GM10248 (cell line): ENCODE results near the gene LANCL1.

Source experiments
- CTCF ChIA-PET: fragments of 300-600 bp; sonication (Branson Sonifier 250); formaldehyde crosslinking; extraction: SDS; loops from one replicate; lab custom pipeline; 2021; ENCODE audit warnings: antibody characterized with exemption; lab: Yijun Ruan, JAX
- POLR2A ChIA-PET: fragments of 350-650 bp; sonication (Branson Sonifier 250); formaldehyde crosslinking; extraction: SDS; loops from one replicate; lab custom pipeline; 2020; ENCODE audit warnings: antibody characterized with exemption; lab: Yijun Ruan, JAX
- DNase-seq: peaks from one replicate; pipeline ENCODE4 v3.0.0; 2012; ENCODE audit errors: extremely low spot score
- TF ChIP-seq, protein P1 (sequence below): IDR thresholded peaks from 2 replicates; pipeline ENCODE4 v1.5.1; 2012; ENCODE audit warnings: mild to moderate bottlenecking, low read depth; ENCODE audit errors: extremely low read depth, missing control alignments, control extremely low read depth

The LANCL1 gene, protein sequence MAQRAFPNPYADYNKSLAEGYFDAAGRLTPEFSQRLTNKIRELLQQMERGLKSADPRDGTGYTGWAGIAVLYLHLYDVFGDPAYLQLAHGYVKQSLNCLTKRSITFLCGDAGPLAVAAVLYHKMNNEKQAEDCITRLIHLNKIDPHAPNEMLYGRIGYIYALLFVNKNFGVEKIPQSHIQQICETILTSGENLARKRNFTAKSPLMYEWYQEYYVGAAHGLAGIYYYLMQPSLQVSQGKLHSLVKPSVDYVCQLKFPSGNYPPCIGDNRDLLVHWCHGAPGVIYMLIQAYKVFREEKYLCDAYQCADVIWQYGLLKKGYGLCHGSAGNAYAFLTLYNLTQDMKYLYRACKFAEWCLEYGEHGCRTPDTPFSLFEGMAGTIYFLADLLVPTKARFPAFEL

DNA sequence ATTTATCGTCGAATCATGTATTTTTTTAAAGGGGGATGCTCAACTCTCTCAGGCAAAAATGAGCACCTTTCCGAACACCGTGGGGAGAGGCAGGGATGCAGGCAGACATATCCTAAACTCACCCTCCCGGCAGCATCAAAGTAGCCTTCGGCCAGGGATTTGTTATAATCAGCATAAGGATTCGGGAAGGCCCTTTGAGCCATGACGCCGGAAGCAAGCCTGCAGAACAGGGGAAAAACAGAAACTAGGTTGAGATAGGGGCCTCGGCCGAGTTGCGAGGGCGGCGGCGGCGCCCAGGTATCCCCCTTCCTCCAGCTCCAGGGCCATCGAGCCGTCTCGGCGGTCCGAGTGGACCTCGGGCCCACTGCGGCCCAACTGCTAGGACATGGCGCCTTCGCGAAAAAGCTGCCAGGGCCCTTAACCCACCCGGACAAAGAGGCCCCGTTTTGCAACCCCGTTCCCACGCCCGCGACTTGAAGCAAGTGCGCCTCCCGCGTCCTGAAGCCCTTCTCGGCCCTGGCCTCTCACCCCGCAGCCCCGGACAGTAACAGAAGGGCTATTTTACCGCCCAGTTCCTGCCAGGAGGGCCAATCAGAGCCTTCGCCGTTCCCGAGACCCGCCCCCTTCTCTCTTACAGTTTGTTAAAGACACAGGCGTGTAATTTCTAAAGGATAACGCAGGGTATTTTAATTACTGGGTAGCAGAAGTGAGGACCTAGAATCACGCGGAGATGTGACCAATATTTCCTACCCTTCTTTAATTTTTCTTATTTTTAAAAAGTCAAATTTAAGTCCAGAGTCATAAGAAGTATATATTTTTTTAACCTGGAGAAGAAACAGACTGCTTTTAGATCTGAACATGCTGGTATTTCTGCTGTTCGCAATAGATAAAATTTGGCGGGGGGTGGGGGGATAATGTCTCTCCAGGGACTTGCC, at the start of gene LANCL1:
Gene LANCL1, minus strand, starts transcription at position 566 of the 935 bp plus-strand sequence. Its CDS starts 363 bp downstream, at position 203.
- peak; percentile 93 for DNase-seq
- CTCF ChIA-PET = interaction anchor here (0.9 to 3.2 kb wide), 3 partner anchors 9 to 35 kb away, joined by 3 to 9 read pairs (median 4); no protein-coding TSS in a partner anchor
- TF ChIP-seq, protein P1, sequence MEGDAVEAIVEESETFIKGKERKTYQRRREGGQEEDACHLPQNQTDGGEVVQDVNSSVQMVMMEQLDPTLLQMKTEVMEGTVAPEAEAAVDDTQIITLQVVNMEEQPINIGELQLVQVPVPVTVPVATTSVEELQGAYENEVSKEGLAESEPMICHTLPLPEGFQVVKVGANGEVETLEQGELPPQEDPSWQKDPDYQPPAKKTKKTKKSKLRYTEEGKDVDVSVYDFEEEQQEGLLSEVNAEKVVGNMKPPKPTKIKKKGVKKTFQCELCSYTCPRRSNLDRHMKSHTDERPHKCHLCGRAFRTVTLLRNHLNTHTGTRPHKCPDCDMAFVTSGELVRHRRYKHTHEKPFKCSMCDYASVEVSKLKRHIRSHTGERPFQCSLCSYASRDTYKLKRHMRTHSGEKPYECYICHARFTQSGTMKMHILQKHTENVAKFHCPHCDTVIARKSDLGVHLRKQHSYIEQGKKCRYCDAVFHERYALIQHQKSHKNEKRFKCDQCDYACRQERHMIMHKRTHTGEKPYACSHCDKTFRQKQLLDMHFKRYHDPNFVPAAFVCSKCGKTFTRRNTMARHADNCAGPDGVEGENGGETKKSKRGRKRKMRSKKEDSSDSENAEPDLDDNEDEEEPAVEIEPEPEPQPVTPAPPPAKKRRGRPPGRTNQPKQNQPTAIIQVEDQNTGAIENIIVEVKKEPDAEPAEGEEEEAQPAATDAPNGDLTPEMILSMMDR = peak; percentile 11
- POLR2A ChIA-PET = no interaction called here

DNA sequence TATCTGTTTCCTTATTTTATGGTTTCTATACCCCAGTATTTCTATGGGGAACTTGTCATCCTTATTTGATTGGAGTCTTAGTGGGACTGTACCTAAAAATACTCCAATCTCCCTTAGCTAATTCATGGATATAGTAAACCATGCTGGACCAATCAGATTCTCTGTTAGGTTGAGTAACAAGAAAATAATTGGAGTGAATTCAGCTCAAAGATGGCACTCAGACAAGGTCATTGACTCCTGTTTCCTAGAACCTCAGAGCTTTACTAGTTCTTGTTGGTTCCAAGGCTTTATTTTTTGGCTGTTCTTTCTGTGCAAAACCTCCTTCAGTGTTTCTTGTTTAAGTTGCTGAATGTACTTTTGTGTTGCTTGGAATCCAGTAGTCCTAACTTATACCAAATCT, 48.0 kb upstream of the LANCL1 start:
- ChIA-PET POLR2A (no interaction called here), CTCF (interaction anchor here (3.6 kb wide), 1 partner anchor 21 kb away, joined by 26 read pairs; no protein-coding TSS in a partner anchor)
- DNase-seq = no peak
- TF ChIP-seq, protein P1 = no peak

GRCh38 chr2:210523650-210524289, 47.2 kb upstream of the LANCL1 start:
- TF ChIP-seq, protein P1 = no peak
- CTCF ChIA-PET = interaction anchor here (3.6 kb wide), 1 partner anchor 20 kb away, joined by 26 read pairs; no protein-coding TSS in a partner anchor
- POLR2A ChIA-PET = no interaction called here
- DNase-seq = no peak

GRCh38 chr2:210522399-210522798, 45.8 kb upstream of the LANCL1 start:
- POLR2A ChIA-PET = no interaction called here
- DNase-seq = no peak
- TF ChIP-seq, protein P1 = no peak
- CTCF ChIA-PET = interaction anchor here (0.9 kb wide), 1 partner anchor 20 kb away, joined by 3 read pairs; no protein-coding TSS in a partner anchor

DNA sequence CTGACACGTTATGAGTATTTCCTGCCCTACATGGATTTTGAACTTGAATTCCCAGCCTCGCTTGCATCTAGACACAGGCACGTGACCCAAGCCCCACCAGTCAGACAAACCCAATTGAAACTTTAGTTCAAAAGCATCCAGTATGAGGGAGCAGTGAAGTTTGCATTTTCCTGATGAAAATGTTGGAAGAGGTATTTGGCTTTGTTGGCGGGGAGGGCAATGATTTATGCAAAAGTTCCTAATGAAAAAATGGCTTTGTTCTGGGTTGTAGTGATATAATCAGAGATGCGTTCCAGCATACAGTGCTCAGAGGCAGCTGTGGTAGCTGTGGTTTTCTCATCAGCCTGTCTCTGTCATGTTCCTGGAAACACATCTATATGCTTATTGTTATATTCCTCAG, 43.0 kb upstream of the LANCL1 start:
- TF ChIP-seq, protein P1 = no peak
- ChIA-PET CTCF (no interaction called here), POLR2A (no interaction called here)
- no peak for DNase-seq
